T-helper 2 cell treated with Interferon-gamma antibody and Interleukin-4, amounts not matched to agents 5 μg/mL and 100 μg/mL, for 36 hours (primary cell): Measurements from ENCODE around the gene SDK1.

Experiments
- DNase-seq: peaks from one replicate; pipeline ENCODE4 v3.0.0; 2021; ENCODE audit warnings: low spot score
- H3K27ac Mint-ChIP-seq: one replicate; pipeline ENCODE4 v1.8.0; 2021; ENCODE audit warnings: mild to moderate bottlenecking, mixed read lengths
- H3K27me3 Mint-ChIP-seq: one replicate; pipeline ENCODE4 v1.8.0; 2021; ENCODE audit warnings: low read depth, mixed read lengths
- H3K36me3 Mint-ChIP-seq: one replicate; pipeline ENCODE4 v1.8.0; 2021; ENCODE audit warnings: low read depth, mixed read lengths
- H3K4me1 Mint-ChIP-seq: one replicate; pipeline ENCODE4 v1.8.0; 2021; ENCODE audit warnings: low read depth, mixed read lengths
- H3K4me3 Mint-ChIP-seq: one replicate; pipeline ENCODE4 v1.8.0; 2022; ENCODE audit warnings: mild to moderate bottlenecking, moderate library complexity, mixed read lengths
- H3K9me3 Mint-ChIP-seq: one replicate; pipeline ENCODE4 v1.8.0; 2021; ENCODE audit warnings: mixed read lengths

SDK1 gene

DNA sequence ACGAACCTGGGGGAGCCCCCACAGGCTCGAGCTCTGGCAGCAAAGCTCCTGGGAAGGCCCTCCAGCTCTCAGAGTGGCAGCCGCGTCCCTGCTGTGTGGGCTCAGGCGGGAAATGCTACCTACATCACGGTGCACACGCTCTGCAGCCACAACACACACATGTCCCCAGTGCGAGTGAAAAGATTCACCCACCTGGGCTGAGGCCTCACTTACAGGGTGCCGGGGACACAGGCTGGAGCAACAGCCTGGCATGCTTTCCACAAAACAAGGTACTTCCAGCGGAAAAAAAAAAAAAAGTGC lies 970.6 kb downstream of the SDK1 start:
- DNase-seq = no peak
- Mint-ChIP-seq H3K4me3 (no peak overlapping the region), H3K27ac (no peak overlapping the region), H3K4me1 (no peaks in the 10 kb centered on the region), H3K27me3 (no peaks in the 10 kb centered on the region), H3K9me3 (peaks cover 8% of the 10 kb centered on the region), H3K36me3 (no peaks in the 10 kb centered on the region)

DNA sequence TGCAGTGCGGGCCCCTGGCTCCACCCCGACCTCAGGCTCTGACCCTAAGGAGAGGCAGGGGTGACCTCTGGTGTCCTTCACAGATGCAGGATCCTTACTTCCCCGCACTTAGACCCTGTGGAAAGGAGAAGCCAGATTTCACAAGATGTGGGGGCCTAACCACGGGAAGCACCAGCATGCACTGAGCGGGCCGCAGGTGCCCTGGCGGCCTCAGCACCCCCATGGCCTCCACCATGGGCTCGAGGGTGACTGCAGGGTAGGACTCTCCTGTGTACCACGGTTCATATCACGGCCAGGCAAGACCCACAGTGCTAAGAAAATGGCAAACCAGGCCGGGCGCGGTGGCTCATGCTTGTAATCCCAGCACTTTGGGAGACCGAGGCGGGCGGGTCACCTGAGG lies 971.1 kb downstream of the SDK1 start:
- Mint-ChIP-seq H3K36me3 (no peaks in the 10 kb centered on the region), H3K9me3 (peaks cover 8% of the 10 kb centered on the region), H3K27ac (no peak overlapping the region), H3K4me1 (no peaks in the 10 kb centered on the region), H3K27me3 (no peaks in the 10 kb centered on the region), H3K4me3 (no peak overlapping the region)
- no peak for DNase-seq

GRCh38 chr7:4273566-4274230 lies 972.6 kb downstream of the SDK1 start:
- H3K9me3 Mint-ChIP-seq = peaks cover 8% of the 10 kb centered on the region
- H3K36me3 Mint-ChIP-seq = no peaks in the 10 kb centered on the region
- no peak overlapping the region for H3K4me3 Mint-ChIP-seq
- no peak overlapping the region for H3K27ac Mint-ChIP-seq
- no peak for DNase-seq
- H3K27me3 Mint-ChIP-seq = no peaks in the 10 kb centered on the region
- H3K4me1 Mint-ChIP-seq = no peaks in the 10 kb centered on the region

GRCh38 chr7:4274286-4274685 lies 973.2 kb downstream of the SDK1 start:
- no peaks in the 10 kb centered on the region for H3K36me3 Mint-ChIP-seq
- no peaks in the 10 kb centered on the region for H3K27me3 Mint-ChIP-seq
- H3K9me3 Mint-ChIP-seq = peaks cover 8% of the 10 kb centered on the region
- no peaks in the 10 kb centered on the region for H3K4me1 Mint-ChIP-seq
- no peak overlapping the region for H3K4me3 Mint-ChIP-seq
- DNase-seq = no peak
- no peak overlapping the region for H3K27ac Mint-ChIP-seq

GRCh38 chr7:4277936-4278335 lies 976.9 kb downstream of the SDK1 start:
- H3K36me3 Mint-ChIP-seq = no peaks in the 10 kb centered on the region
- H3K4me3 Mint-ChIP-seq = no peak overlapping the region
- no peak overlapping the region for H3K27ac Mint-ChIP-seq
- H3K4me1 Mint-ChIP-seq = peaks cover 4% of the 10 kb centered on the region
- peaks cover 8% of the 10 kb centered on the region for H3K9me3 Mint-ChIP-seq
- no peak for DNase-seq
- H3K27me3 Mint-ChIP-seq = no peaks in the 10 kb centered on the region

DNA sequence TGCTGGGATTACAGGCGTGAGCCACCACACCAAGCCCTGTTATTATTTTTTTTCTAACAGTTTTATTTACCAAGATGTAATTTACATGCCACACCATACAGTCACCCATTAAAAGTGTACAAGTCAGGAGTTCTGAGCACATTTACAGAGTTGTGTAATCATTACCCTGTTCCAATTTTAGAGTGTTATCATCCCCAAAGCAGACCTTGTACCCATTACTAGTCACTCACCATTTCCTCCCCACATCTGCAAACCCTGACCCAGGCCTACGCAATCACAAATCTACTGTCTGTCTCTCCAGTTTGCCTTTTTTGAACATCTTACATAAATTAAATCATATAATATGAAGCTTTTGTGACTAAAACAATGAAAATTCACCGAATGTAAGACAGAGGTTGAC lies 978.2 kb downstream of the SDK1 start:
- Mint-ChIP-seq H3K9me3 (peaks cover 5% of the 10 kb centered on the region), H3K4me1 (peaks cover 4% of the 10 kb centered on the region), H3K27ac (no peak overlapping the region), H3K27me3 (no peaks in the 10 kb centered on the region), H3K36me3 (no peaks in the 10 kb centered on the region), H3K4me3 (no peak overlapping the region)
- no peak for DNase-seq

DNA sequence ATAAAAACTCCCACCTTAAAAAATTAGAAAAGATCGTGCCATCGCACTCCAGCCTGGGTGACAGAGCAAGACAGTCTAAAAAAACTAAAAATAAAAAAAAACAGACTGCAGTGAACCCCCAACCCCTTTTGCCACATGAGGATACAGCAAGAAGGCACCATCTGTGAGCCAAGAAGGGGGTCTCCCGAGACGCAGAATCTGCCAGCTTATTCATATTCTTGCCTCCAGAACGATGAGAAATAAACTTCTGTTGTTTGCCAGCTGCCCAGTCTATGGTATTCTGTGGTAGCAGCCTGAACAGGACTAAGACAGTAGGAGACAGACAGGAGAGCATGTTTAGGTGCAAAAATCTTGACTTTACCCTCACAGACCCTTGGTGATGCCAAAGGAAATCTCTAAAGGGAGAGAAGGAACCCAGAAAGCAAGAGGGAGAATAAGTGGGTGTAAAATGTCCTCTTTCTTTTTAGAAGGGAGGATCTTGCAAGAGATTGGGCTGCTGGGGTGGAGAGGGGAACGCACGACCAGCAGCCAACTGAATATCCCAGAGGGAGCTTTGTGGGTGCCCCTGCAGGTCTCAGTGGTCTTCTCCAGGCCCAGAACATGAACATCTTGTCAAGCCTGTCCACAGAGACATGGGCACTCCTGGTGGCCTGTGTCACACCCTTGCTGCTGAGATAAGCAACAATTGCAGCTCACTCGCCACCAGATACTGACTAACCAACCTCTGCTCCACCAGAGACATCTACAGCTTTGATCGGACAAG lies 980.4 kb downstream of the SDK1 start:
- Mint-ChIP-seq H3K9me3 (no peaks in the 10 kb centered on the region), H3K27ac (no peak overlapping the region), H3K4me3 (no peak overlapping the region), H3K36me3 (no peaks in the 10 kb centered on the region), H3K27me3 (no peaks in the 10 kb centered on the region), H3K4me1 (peaks cover 4% of the 10 kb centered on the region)
- no peak for DNase-seq

DNA sequence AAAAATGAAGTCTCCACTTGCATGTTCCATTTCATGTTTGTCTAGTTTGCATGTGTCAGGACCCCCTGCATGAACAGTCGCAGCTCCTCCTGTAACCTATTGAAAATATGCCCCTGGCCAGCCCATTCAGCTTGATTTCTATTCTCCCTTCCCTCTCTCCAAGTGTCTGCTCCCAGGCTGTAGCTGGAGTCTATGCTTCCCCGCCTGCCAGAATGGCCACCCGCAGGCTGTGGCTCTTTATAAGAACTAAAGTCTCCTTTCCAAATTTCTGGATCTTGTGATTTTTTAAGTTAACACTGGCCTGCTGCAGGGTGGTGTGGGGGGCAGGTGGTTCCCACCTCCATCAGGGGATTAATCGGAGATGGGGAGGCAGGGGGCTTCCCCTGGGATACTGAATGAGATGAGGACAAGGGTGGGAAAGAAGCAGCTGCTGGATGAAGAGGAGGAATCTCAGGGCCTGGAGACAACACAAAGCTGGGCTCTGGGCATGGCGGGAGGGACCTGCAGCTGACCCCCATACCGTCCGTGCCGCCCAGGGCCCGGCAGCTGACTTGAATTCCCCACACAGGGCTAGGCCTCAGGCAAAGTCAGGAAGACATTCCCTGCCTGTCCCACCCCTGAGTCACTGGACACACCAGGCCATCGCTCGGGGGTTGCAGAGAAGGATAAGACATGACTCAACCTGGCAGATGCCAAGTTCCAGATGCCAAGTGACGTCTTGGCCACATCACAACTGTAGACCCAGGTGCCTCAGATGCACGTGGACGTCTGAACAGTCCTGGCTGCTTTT lies 981.6 kb downstream of the SDK1 start:
- Mint-ChIP-seq H3K27me3 (no peaks in the 10 kb centered on the region), H3K9me3 (no peaks in the 10 kb centered on the region), H3K4me1 (peaks cover 4% of the 10 kb centered on the region), H3K36me3 (no peaks in the 10 kb centered on the region), H3K27ac (no peak overlapping the region), H3K4me3 (no peak overlapping the region)
- no peak for DNase-seq

DNA sequence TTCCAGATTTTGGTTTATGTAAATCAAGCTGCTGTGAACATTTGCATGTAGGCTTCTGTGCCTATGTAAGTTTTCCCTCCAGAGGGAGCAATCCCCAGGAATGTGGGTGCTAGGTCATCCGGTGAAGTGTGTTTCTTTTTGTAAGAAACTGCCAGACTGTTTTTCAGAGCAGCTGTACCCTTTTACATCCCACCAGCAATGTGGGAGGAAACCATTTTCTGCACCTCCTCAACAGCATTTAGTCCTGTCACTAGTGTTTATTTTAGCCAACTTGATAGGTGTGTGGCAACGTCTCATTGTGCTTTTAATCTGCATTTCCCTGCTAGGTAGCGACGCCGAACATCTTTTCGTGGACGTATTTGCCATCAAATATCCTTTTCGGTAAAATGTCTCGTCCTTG lies 985.3 kb downstream of the SDK1 start:
- no peak overlapping the region for H3K4me3 Mint-ChIP-seq
- no peaks in the 10 kb centered on the region for H3K27me3 Mint-ChIP-seq

GRCh38 chr7:4288791-4289394 lies 987.8 kb downstream of the SDK1 start:
- no peaks in the 10 kb centered on the region for H3K36me3 Mint-ChIP-seq
- peaks cover 5% of the 10 kb centered on the region for H3K4me1 Mint-ChIP-seq
- DNase-seq = no peak
- peaks cover 25% of the 10 kb centered on the region for H3K9me3 Mint-ChIP-seq
- no peak overlapping the region for H3K27ac Mint-ChIP-seq
- H3K27me3 Mint-ChIP-seq = no peaks in the 10 kb centered on the region
- no peak overlapping the region for H3K4me3 Mint-ChIP-seq

More for the DNA sequence above, 985.3 kb downstream of the SDK1 start:
- Mint-ChIP-seq H3K9me3 (peaks cover 11% of the 10 kb centered on the region), H3K27ac (no peak overlapping the region), H3K36me3 (no peaks in the 10 kb centered on the region), H3K4me1 (peaks cover 5% of the 10 kb centered on the region)
- DNase-seq = no peak

- Mint-ChIP-seq H3K27me3 (no peaks in the 10 kb centered on the region), H3K36me3 (no peaks in the 10 kb centered on the region), H3K27ac (no peak overlapping the region), H3K4me1 (no peaks in the 10 kb centered on the region), H3K4me3 (no peak overlapping the region), H3K9me3 (peaks cover 20% of the 10 kb centered on the region)
- DNase-seq = no peak
Measured at GRCh38 chr7:4297165-4297917, 996.3 kb downstream of the SDK1 start.

GRCh38 chr7:4297918-4298219 lies 996.8 kb downstream of the SDK1 start:
- no peaks in the 10 kb centered on the region for H3K36me3 Mint-ChIP-seq
- DNase-seq = no peak
- H3K4me3 Mint-ChIP-seq = no peak overlapping the region
- H3K27me3 Mint-ChIP-seq = no peaks in the 10 kb centered on the region
- no peaks in the 10 kb centered on the region for H3K4me1 Mint-ChIP-seq
- H3K9me3 Mint-ChIP-seq = peaks cover 20% of the 10 kb centered on the region
- H3K27ac Mint-ChIP-seq = no peak overlapping the region

DNA sequence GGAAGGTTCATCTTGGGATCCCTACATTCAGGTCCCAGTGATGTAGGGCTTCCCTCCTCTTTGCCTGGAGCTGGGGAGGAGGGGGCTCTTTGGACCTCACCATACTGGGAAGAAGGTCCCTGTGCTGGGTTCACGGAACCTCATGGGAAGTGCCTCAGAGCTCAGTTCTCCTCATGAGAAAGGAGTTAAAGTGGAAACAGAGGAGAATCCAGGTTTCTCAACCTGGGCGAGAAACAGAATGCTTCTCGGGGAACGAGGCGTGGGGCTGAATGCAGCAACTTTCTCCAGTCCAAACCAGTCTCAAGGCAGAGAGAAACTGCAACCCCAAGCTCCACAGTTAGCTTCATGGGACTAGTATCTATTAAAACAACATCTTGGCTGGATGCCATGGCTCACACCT lies 998.4 kb downstream of the SDK1 start:
- peaks cover 10% of the 10 kb centered on the region for H3K9me3 Mint-ChIP-seq

More for the DNA sequence above, 998.4 kb downstream of the SDK1 start:
- Mint-ChIP-seq H3K27ac (no peak overlapping the region), H3K27me3 (no peaks in the 10 kb centered on the region), H3K36me3 (no peaks in the 10 kb centered on the region), H3K4me1 (no peaks in the 10 kb centered on the region), H3K4me3 (no peak overlapping the region)
- no peak for DNase-seq
